ENCODE data around the gene DTHD1.

The DTHD1 gene

GRCh38 chr4:36386691-36387090, 105.3 kb downstream of the DTHD1 start:
- TF ChIP-seq TAF1 (IDR thresholded peaks at IDR 0.05; ENCODE audit: borderline replicate concordance, insufficient read depth, low read length) (no peak), POLR2AphosphoS5 (IDR thresholded peaks at IDR 0.05; ENCODE audit: low read depth, low read length) (no peak), REST (IDR thresholded peaks at IDR 0.05; ENCODE audit: insufficient read depth in 1 of 2, low read depth in 2 of 2, low read length in 2 of 2) (no peak), SIN3A (IDR thresholded peaks at IDR 0.05; ENCODE audit: borderline replicate concordance, insufficient read depth, low read length) (no peak), FOXP2 (optimal IDR thresholded peaks at IDR 0.05; ENCODE audit: borderline replicate concordance, extremely low read depth, extremely low read length, insufficient read depth) (no peak)

GRCh38 chr4:36388710-36389109, 107.3 kb downstream of the DTHD1 start:
- no peak for TF ChIP-seq POLR2AphosphoS5 (IDR thresholded peaks at IDR 0.05; ENCODE audit: low read depth, low read length)
- TF ChIP-seq SIN3A (IDR thresholded peaks at IDR 0.05; ENCODE audit: borderline replicate concordance, insufficient read depth, low read length) = no peak
- TF ChIP-seq TAF1 (IDR thresholded peaks at IDR 0.05; ENCODE audit: borderline replicate concordance, insufficient read depth, low read length) = no peak
- TF ChIP-seq REST (IDR thresholded peaks at IDR 0.05; ENCODE audit: insufficient read depth in 1 of 2, low read depth in 2 of 2, low read length in 2 of 2) = no peak
- no peak for TF ChIP-seq FOXP2 (optimal IDR thresholded peaks at IDR 0.05; ENCODE audit: borderline replicate concordance, extremely low read depth, extremely low read length, insufficient read depth)

- TF ChIP-seq POLR2AphosphoS5 (IDR thresholded peaks at IDR 0.05; ENCODE audit: low read depth, low read length) (no peak), FOXP2 (optimal IDR thresholded peaks at IDR 0.05; ENCODE audit: borderline replicate concordance, extremely low read depth, extremely low read length, insufficient read depth) (no peak), TAF1 (IDR thresholded peaks at IDR 0.05; ENCODE audit: borderline replicate concordance, insufficient read depth, low read length) (no peak), REST (IDR thresholded peaks at IDR 0.05; ENCODE audit: insufficient read depth in 1 of 2, low read depth in 2 of 2, low read length in 2 of 2) (no peak), SIN3A (IDR thresholded peaks at IDR 0.05; ENCODE audit: borderline replicate concordance, insufficient read depth, low read length) (no peak)
Observed at GRCh38 chr4:36391411-36391810, 110.0 kb downstream of the DTHD1 start.

- no peak for TF ChIP-seq POLR2AphosphoS5 (IDR thresholded peaks at IDR 0.05; ENCODE audit: low read depth, low read length)
- TF ChIP-seq FOXP2 (optimal IDR thresholded peaks at IDR 0.05; ENCODE audit: borderline replicate concordance, extremely low read depth, extremely low read length, insufficient read depth) = no peak
- no peak for TF ChIP-seq TAF1 (IDR thresholded peaks at IDR 0.05; ENCODE audit: borderline replicate concordance, insufficient read depth, low read length)
- TF ChIP-seq SIN3A (IDR thresholded peaks at IDR 0.05; ENCODE audit: borderline replicate concordance, insufficient read depth, low read length) = no peak
- TF ChIP-seq REST (IDR thresholded peaks at IDR 0.05; ENCODE audit: insufficient read depth in 1 of 2, low read depth in 2 of 2, low read length in 2 of 2) = no peak
Observed at GRCh38 chr4:36392024-36392423, 110.6 kb downstream of the DTHD1 start.

GRCh38 chr4:36392916-36393315, 111.5 kb downstream of the DTHD1 start:
- no peak for TF ChIP-seq POLR2AphosphoS5 (IDR thresholded peaks at IDR 0.05; ENCODE audit: low read depth, low read length)

All from PFSK-1 (cell line).